Vagina (tissue), 2 donors: ENCODE data around the gene TMEM192. TPM values are rescaled to one million over a fixed set of nuclear protein-coding genes. Genes with fewer than 3 reads are reported as not detected.
"Not testable (repeated sequence)": the region's sequence is repeated elsewhere in the genome, so short reads cannot be mapped to it uniquely, and the experiment has no call there.

Experiments
- DNase-seq, 2 donors: peaks; one replicate each; pipeline ENCODE4 v3.0.0-alpha.2; 2017; ENCODE audit errors: extremely low spot score in 2 of 2
- H3K27ac ChIP-seq: fragments of 200-600 bp; sonication (generic); one replicate; pipeline ENCODE4 v1.5.1; 2019
- H3K27me3 ChIP-seq: fragments of 200-600 bp; sonication (generic); one replicate; pipeline ENCODE4 v1.5.1; 2019
- H3K36me3 ChIP-seq, 2 donors: fragments of 200-600 bp; sonication (generic); one replicate each; pipeline ENCODE4 v1.5.1; 2017 to 2019
- H3K4me1 ChIP-seq: fragments of 200-600 bp; sonication (generic); one replicate; pipeline ENCODE4 v1.5.1; 2019
- H3K4me3 ChIP-seq, 2 donors: fragments of 200-600 bp; sonication (generic); 1 replicate in 1 of 2; 2 replicates in 1 of 2; pipeline ENCODE4 v1.5.1; 2016 to 2019
- H3K9me3 ChIP-seq: fragments of 200-600 bp; sonication (generic); one replicate; pipeline ENCODE4 v1.5.1; 2019
- CTCF ChIP-seq, 3 experiments: fragments of 450-650 bp in 2 of 3; fragments of 200-600 bp in 1 of 3; sonication (generic) in 1 of 3; IDR thresholded peaks; one replicate each; pipeline ENCODE4 v1.5.1; 2017 to 2019; ENCODE audit warnings: antibody characterized with exemption in 3 of 3, mild to moderate bottlenecking in 2 of 3, moderate library complexity in 2 of 3
- POLR2A ChIP-seq, 2 donors: fragments of 450-650 bp; IDR thresholded peaks; one replicate each; pipeline ENCODE4 v1.6.1; 2017; ENCODE audit warnings: antibody characterized with exemption in 2 of 2, mild to moderate bottlenecking in 2 of 2, moderate library complexity in 2 of 2
- POLR2AphosphoS5 ChIP-seq, 2 donors: sonication (generic); formaldehyde crosslinking; IDR thresholded peaks; one replicate each; pipeline ENCODE4 v1.9.0; 2017; ENCODE audit warnings: antibody characterized with exemption in 2 of 2, mild to moderate bottlenecking in 2 of 2, low read depth in 1 of 2; ENCODE audit not compliant: insufficient read depth in 1 of 2
- intact Hi-C: fragments of 100-400 bp; cut with DNase I; formaldehyde crosslinking; loops from one replicate; pipeline ENCODE4 v1.15.1; 2023
- total RNA-seq: library from RNA; depleted of rRNA; stranded (reverse); fragments of >200 nt; gene quantifications from one replicate; pipeline ENCODE4 v1.2.3, GENCODE V29; 2016

TMEM192 gene
- total RNA-seq, 1 donor from 2014 or later, result 7.1 TPM

- TF ChIP-seq CTCF (IDR thresholded peaks at IDR 0.05) (no peak), POLR2AphosphoS5 (IDR thresholded peaks at IDR 0.05; ENCODE audit: insufficient read depth in 1 of 2, low read depth in 1 of 2) (no peak), POLR2A (IDR thresholded peaks at IDR 0.05) (no peak)
- Histone ChIP-seq H3K4me1 (no peaks in the 10 kb centered on the region), H3K27ac (no peak overlapping the region), H3K36me3 (peaks cover 0 to 47% of the 10 kb centered on the region in 2 donors), H3K4me3 (no peak overlapping the region), H3K27me3 (no peaks in the 10 kb centered on the region), H3K9me3 (no peaks in the 10 kb centered on the region)
- no peak for DNase-seq
- intact Hi-C loops, result no loop called here
These were observed 15.9 kb downstream of the TMEM192 start for GRCh38 chr4:165096776-165097175.

DNA sequence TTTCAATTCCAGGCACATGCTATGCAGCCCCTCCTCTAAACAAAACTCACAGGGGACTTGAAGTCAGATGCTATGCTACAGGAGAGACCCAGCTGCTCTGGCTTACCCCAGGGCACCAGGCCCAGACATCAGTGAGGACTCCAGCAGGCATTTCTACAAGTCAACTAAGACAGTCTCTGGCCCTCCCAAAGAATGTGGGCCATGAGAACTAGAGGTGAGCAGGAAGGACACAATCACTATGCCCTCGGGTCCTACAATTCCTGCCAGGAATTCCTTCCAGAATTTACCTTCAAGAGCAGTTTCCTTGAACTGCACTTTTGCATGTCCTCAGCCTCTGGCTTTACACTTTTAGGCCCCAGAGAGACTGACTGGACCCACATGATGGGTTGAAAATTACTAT, 17.4 kb downstream of the TMEM192 start:
- no peaks in the 10 kb centered on the region for H3K4me1 ChIP-seq
- no peaks in the 10 kb centered on the region for H3K9me3 ChIP-seq
- peak in 1 of 2 donors; percentile 32 for DNase-seq
- H3K27ac ChIP-seq, result no peak overlapping the region
- no peaks in the 10 kb centered on the region for H3K27me3 ChIP-seq
- intact Hi-C loops, result no loop called here
- TF ChIP-seq POLR2AphosphoS5 (IDR thresholded peaks at IDR 0.05; ENCODE audit: insufficient read depth in 1 of 2, low read depth in 1 of 2), result no peak
- TF ChIP-seq CTCF (IDR thresholded peaks at IDR 0.05), result no peak
- no peak overlapping the region for H3K4me3 ChIP-seq
- H3K36me3 ChIP-seq, result peaks cover 0 to 35% of the 10 kb centered on the region in 2 donors

DNA sequence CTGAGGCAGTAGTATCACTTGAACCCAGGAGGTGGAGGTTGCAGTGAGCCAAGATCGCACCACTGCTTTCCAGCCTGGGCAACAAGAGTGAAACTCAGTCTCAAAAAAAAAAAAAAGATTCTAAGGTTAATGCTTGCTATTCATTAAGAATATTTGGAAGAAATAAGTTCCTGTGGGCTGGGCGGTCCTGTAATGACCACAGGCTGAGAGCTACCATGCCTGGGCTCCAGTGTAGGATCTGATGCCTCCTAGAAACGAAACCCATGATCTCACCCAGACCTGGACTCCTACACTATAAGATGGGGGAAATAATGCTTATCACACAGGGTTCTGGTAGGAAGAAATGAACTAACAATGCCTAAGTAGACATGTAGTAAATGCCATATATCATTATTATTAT, 17.8 kb downstream of the TMEM192 start:
- intact Hi-C loops, result no loop called here
- no peak overlapping the region for H3K27ac ChIP-seq
- peaks cover 0 to 34% of the 10 kb centered on the region in 2 donors for H3K36me3 ChIP-seq
- H3K27me3 ChIP-seq, result no peaks in the 10 kb centered on the region
- no peaks in the 10 kb centered on the region for H3K9me3 ChIP-seq
- no peaks in the 10 kb centered on the region for H3K4me1 ChIP-seq
- no peak overlapping the region for H3K4me3 ChIP-seq
- no peak for TF ChIP-seq POLR2A (IDR thresholded peaks at IDR 0.05)
- TF ChIP-seq POLR2AphosphoS5 (IDR thresholded peaks at IDR 0.05; ENCODE audit: insufficient read depth in 1 of 2, low read depth in 1 of 2), result no peak
- TF ChIP-seq CTCF (IDR thresholded peaks at IDR 0.05), result no peak
- no peak for DNase-seq

DNA sequence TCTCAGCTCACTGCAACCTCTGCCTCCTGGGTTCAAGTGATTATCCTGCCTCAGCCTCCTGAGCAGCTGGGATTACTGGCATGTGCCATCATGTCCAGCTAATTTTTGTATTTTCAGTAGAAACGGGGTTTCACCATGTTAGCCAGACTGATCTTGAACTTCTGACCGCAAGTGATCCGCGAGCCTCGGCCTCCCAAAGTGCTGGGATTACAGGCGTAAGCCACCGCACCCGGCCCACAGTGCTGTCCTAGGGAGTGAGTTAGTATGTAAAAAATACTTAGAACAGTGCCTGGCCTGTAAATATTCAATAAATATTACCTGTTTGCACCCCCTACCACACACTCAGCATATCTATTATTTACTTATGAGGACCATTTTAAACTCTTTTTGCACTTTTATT, 20.5 kb downstream of the TMEM192 start:
- intact Hi-C loops, H3K27ac ChIP-seq, H3K4me3 ChIP-seq, H3K4me1 ChIP-seq, H3K9me3 ChIP-seq, H3K27me3 ChIP-seq, DNase-seq: not testable (repeated sequence)
- peaks cover 0 to 38% of the 10 kb centered on the region in 2 donors for H3K36me3 ChIP-seq

- Histone ChIP-seq H3K4me1 (no peaks in the 10 kb centered on the region), H3K36me3 (peaks cover 0 to 50% of the 10 kb centered on the region in 2 donors), H3K4me3 (no peak overlapping the region), H3K27me3 (no peaks in the 10 kb centered on the region), H3K9me3 (no peaks in the 10 kb centered on the region), H3K27ac (no peak overlapping the region)
- DNase-seq, result no peak
- TF ChIP-seq POLR2A (IDR thresholded peaks at IDR 0.05) (no peak), CTCF (IDR thresholded peaks at IDR 0.05) (no peak), POLR2AphosphoS5 (IDR thresholded peaks at IDR 0.05; ENCODE audit: insufficient read depth in 1 of 2, low read depth in 1 of 2) (no peak)
- intact Hi-C loops, result no loop called here
These were observed 24.3 kb downstream of the TMEM192 start for GRCh38 chr4:165088366-165088765.

- Histone ChIP-seq H3K4me1 (no peaks in the 10 kb centered on the region), H3K4me3 (no peak overlapping the region), H3K27me3 (no peaks in the 10 kb centered on the region), H3K9me3 (no peaks in the 10 kb centered on the region), H3K27ac (no peak overlapping the region), H3K36me3 (peaks cover 0 to 46% of the 10 kb centered on the region in 2 donors)
- TF ChIP-seq POLR2A (IDR thresholded peaks at IDR 0.05) (no peak), POLR2AphosphoS5 (IDR thresholded peaks at IDR 0.05; ENCODE audit: insufficient read depth in 1 of 2, low read depth in 1 of 2) (no peak), CTCF (IDR thresholded peaks at IDR 0.05) (no peak)
- intact Hi-C loops, result no loop called here
- DNase-seq, result no peak
These were observed 26.7 kb downstream of the TMEM192 start for GRCh38 chr4:165085946-165086345.

DNA sequence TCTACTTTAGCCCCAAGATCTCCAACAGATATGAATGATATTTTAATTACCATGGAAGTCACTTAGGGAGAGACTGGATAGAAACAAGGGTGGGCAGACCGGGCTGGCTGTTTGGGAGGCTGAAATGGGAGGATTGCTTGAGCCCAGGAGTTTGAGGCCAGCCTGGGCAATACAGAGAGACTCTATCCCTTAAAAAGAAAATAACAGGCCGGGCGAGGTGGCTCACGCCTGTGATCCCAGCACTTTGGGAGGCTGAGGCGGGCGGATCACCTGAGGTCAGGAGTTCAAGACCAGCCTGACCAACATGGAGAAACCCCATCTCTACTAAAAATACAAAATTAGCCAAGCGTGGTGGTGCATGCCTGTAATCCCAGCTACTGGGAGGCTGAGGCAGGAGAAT, 27.9 kb downstream of the TMEM192 start:
- H3K27me3 ChIP-seq, DNase-seq, H3K27ac ChIP-seq, H3K4me3 ChIP-seq, intact Hi-C loops, H3K9me3 ChIP-seq, H3K4me1 ChIP-seq: not testable (repeated sequence)
- peaks cover 0 to 46% of the 10 kb centered on the region in 2 donors for H3K36me3 ChIP-seq
